HK-2 (cell line): ENCODE measurements around the gene INPP5A.
"Not testable (repeated sequence)": the region's sequence is repeated elsewhere in the genome, so short reads cannot be mapped to it uniquely, and the experiment has no call there.

Source experiments
- DNase-seq: peaks from one replicate; pipeline ENCODE4 v3.0.0-alpha.2; 2018; ENCODE audit not compliant: unreplicated experiment

The INPP5A gene

DNA sequence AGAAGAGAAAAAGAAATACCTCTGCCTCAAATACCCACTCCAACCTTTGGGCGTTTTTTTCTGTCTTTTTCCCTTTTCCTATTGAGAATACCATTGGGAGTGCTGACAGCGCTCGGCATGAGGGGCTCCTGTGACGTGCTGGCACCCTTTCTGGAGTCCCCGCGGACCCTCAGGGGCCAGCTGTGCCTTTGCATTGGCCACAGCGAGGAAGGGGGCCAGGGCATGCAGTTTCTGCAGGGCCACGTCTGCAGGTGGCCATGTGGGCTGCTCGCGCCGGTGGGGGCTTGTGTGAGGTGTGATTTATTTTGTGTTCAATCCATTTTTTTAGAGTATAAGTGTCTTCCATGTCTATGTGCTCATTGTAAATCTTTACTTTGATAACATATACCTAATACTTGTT lies 57.4 kb downstream of the INPP5A start:
- no peak for DNase-seq

DNA sequence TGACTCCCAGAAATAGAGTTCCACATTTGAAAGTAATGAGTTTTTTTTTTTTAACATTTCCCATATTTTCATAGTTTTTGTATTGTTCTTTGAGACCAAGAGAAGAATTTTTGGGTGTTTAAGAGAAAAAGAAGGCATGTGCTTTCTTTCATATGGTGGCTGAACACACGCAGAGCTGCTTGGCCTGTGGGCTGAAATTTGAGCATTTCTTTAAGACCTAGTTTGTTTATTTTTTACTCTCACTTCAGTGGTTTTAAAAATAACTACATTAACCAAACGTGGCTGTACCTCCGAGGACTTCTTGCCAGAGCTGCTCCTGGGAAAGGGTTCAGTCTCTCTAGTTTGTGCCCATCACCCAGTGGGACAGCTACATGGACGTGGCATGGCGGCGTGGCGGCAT lies 58.3 kb downstream of the INPP5A start:
- DNase-seq = no peak

DNA sequence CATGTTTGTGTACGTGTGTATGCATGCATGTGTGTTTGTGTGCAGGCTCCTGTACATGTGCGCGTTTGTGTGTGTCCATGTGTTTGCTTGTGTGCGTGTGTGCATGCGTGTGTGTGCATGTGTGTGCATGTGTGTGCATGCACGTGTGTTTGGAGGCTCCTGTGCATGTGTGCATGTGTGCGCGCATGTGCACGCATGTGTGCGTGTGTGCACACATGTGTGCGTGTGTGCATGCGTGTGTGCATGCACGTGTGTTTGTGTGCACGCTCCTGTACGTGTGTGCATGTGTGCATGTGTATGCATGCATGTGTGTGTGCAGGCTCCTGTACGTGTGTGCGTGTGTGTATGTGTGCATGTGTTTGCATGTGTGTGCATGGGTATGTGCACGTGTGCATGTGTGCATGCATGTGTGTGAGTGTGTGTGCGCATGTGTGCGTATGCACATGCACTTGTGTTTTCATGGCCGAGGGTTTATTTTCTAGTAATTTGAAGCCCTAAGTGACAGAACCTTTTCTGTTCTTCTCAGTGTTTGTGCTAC lies 59.2 kb downstream of the INPP5A start:
- DNase-seq = no peak

DNA sequence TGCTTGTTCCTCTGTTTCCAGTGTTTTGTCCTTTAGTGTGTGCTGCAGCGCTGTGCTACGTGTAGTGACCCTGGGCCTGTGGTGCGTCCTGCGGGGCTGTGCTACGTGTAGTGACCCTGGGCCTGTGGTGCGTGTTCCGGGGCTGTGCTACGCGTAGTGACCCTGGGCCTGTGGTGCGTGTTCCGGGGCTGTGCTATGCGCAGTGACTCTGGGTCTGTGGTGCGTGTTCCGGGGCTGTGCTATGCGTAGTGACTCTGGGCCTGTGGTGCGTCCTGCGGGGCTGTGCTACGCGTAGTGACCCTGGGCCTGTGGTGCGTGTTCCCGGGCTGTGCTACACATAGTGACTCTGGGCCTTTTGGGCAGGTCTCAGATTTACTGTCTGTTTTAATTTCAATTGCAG lies 60.1 kb downstream of the INPP5A start:
- no peak for DNase-seq

DNA sequence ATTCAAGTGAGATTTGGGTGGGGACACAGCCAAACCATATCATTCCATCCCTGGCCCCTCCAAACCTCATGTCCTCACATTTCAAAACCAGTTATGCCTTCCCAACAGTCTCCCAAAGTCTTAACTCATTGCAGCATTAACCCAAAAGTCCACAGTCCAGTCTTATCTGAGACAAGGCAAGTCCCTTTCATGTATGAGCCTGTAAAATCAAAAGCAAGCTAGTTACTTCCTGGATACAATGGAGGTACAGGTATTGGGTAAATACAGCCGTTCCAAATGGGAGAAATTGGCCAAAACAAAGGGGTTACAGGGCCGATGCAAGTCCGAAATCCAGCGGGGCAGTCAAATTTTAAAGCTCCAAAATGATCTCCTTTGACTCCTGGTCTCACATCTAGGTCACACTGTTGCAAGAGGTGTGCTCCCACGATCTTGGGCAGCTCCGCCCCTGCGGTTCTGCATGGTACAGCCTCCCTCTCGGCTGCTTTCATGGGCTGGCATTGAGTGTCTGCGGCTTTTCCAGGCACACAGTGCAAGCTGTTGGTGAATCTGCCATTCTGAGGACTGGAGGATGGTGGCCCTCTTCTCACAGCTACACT lies 61.5 kb downstream of the INPP5A start:
- DNase-seq = not testable (repeated sequence)

DNA sequence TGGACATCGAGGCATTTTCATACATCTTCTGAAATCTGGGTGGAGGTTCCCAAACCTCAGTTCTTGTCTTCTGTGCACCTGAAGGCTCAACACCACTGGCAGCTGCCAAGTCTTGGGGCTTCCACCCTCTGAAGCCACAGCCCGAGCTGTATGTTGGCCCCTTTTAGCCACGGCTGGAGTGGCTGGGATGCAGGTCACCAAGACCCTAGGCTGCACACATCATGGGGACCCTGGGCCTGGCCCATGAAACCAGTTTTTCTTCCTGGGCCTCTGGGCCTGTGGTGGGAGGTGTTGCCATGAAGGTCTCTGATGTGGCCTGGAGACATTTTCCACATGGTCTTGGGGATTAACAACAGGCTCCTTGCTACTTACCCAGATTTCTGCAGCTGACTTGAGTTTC lies 62.1 kb downstream of the INPP5A start:
- DNase-seq = no peak

DNA sequence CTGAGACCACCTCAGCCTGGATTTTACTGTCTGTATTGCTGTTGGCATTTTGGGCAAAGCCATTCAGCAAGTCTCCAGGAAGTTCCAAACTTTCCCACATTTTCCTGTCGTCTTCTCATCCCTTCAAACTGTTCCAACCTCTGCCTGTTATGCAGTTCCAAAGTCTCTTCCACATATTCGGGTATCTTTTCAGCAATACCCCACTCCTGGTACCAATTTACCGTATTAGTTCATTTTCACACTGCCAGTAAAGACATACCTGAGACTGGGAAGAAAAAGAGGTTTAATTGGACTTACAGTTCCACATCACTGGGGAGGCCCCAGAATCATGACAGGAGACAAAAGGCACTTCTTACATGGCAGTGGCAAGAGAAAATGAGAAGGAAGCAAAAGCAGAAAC lies 62.8 kb downstream of the INPP5A start:
- no peak for DNase-seq

DNA sequence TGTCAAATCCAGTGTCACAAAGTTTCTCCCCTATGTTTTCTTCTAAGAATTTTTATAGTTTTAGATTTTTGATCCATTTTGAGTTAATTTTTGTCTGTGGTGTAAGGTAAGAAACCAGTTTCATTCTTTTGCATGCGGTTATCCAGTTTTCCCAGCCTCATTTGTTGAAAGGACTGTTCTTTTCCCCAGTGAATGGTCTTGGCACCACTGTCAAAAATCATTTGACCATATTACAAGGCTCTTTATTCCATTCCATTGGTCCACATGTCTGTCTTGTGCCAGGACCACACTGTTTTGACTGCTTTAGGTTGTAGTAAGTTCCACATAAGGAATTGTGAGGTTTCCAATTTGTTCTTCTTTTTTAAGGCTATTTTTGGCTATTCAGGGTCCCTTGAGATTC lies 64.0 kb downstream of the INPP5A start:
- no peak for DNase-seq

DNA sequence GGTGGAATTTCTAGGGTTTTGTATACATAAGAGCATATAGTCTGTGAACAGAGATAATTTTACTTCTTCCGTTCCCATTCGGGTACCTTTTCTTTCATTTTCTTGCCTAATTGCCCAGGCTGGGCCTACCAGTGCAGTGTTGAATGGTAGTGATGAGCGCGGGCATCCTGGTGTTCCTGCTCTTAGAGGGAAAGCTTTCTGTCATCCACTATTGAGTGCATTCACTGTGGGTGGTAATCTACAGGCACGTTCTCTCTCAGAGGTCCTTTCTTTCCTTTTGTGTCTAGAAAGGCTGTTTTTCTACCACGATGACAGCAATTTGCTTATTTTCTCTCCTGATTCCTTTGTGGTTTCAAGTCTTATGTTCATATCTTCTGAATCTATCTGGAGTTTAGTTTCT lies 65.0 kb downstream of the INPP5A start:
- no peak for DNase-seq

DNA sequence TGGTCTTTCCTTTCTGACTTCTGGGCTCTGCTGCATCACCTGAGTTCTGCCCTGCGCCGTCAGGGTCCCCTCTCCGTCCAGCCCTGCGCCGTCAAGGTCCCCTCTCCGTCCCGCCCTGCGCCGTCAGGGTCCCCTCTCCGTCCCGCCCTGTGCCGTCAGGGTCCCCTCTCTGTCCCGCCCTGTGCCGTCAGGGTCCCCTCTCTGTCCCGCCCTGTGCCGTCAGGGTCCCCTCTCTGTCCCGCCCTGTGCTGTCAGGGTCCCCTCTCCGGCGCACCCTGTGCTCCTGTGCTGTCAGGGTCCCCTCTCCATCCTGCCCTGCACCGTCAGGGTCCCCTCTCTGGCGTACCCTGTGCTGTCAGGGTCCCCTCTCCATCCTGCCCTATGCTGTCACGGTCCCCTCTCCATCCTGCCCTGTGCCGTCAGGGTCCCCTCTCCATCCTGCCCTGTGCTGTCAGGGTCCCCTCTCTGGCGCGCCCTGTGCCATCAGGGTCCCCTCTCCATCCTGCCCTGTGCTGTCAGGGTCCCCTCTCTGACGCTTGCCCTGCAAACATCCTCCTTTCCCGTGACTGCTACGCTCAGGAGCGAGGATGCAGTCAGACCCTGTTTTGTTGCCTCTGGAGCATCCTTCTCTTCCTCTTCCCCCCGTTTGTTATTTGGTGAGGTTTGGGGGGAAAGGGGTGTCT lies 66.4 kb downstream of the INPP5A start:
- no peak for DNase-seq

DNA sequence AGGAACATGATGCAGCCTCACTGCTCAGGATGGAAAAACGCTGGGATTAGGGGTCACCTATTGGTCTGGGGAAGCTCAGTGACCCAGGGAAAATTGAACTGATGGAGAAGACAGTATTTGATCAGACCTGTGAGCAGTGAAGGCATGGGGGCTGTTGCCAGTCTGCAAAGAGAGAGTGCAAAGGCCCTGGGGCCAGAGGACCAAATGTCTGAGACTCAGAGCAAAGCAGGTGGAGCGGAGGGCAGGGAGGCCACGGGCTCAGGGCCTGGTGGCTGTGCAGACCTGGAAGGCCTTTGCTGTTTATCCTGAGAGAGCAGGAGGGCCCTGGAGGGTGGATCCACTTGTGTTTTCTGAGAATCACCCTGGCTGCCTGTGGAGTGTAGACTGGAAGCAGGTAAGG lies 67.1 kb downstream of the INPP5A start:
- DNase-seq = no peak

DNA sequence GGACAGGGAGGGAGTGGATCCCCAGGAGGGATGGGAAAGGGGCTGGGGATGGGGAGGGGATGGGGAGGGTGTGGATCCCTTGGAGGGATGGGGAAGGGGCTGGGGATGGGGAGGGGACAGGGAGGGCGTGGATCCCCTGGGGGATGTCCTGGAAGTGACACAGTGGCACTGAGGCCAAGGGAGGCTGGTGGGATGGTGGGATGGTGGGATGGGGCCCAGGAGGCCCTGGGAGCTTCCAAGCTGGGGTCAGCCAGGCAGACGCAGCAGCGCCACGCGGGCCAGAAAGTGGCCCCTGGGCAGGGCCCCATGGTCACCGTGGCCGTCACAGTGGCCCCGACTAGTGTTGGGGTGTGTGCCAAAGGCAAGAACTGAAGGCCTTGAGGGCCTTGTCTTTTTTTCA lies 67.8 kb downstream of the INPP5A start:
- DNase-seq = no peak

DNA sequence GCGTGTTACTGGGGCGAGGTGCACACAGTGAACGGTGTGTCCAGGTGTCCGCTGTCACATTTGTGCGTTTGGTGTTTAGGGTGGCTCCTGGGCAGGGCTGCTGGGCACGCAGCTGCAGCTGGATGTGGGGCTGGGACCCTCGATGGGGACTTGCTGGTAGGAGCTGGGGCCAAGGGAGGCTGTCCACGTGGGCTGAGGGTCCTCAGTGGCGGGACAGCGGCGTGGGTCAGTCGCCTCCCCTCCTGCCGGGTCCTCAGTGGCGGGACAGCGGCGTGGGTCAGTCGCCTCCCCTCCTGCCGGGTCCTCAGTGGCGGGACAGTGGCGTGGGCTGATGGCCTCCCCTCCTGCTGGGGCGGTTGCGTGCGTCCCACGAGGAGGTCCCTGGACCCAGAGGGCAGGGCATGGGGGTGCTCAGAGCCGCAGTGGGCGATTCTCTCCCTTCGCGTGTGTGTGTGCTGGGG lies 68.5 kb downstream of the INPP5A start:
- no peak for DNase-seq

DNA sequence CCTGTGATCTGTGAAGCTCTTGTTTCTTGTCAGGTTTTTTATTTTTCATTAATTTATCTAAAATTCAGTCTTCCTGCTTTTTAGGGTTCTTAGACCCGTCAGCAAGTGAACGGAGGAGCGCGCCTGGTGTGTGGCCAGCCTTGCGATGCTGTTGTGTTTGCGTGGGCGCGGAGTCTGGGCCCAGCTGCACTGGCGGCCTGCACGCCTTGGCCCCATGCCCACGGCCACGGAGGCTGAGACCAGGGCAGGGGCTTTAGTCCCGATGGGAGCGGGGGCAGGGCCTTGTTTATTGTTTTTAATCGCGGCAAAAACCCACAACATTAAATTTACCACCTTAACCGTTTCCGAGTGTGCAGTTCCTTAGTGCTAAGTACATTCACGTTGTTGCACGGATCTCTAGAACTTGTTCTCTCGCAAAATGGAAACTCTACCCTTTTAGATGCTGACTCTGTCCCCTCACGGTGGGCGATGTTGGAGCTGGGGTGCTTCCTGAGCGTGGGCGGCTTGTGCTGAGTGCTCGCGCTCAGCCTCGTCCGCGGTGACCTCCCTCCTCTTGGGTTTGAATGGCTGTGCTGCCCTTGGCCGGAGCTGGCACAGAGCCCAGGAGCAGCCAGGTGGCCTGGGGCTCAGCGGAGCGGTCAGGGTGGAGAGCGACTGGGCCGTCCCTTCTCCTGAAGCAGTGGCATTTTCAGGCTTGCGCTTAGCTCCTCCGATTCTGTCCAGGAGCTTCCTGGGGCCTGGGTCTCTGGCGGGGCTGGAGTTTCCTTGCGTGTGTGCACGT lies 69.1 kb downstream of the INPP5A start:
- no peak for DNase-seq

DNA sequence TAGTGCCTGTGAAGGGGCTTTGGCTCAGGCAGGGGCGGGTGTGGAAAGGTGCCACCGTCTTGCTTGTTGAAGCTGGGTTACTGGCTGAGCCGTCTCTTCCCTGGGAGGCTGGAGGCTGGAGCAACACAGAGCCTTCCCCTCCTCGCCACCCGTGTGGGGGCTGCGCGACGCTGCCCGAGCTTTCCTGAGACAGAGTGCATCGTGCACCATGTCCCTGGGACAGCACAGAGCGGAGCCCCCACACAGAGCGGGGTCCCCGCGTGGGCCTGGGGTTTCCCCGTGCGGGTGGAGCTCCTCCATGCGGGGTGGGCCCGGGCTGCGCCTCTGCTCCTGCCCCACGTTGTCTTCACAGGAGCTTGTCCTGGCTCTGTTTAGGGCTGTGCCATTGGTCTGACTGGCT lies 69.9 kb downstream of the INPP5A start:
- no peak for DNase-seq

DNA sequence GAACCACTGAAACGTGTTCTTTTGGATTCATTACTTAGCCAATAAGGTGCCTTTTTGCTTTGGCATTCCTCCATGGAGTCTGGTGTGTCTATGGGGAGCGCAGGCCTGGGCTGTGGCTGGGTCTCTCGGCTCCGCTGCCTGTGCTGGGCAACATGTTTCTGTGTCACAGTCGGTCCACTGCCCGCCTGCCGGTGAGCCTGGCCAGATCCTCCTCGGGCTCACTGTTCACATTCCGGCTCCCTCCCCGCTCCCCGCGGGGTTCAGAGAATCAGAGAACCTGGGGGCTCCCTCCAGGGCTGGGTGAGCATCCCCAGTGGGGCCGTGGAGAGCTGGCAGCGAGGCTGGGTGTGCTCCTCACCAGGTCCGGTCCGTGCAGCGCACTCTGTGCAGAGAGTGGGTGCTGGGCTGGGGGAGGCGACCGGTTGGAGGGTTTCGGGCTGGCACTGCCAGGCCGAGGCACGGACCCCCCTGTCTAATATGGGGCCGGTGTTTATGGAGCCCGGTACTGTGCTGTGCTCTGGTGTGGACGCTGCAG lies 70.4 kb downstream of the INPP5A start:
- no peak for DNase-seq

DNA sequence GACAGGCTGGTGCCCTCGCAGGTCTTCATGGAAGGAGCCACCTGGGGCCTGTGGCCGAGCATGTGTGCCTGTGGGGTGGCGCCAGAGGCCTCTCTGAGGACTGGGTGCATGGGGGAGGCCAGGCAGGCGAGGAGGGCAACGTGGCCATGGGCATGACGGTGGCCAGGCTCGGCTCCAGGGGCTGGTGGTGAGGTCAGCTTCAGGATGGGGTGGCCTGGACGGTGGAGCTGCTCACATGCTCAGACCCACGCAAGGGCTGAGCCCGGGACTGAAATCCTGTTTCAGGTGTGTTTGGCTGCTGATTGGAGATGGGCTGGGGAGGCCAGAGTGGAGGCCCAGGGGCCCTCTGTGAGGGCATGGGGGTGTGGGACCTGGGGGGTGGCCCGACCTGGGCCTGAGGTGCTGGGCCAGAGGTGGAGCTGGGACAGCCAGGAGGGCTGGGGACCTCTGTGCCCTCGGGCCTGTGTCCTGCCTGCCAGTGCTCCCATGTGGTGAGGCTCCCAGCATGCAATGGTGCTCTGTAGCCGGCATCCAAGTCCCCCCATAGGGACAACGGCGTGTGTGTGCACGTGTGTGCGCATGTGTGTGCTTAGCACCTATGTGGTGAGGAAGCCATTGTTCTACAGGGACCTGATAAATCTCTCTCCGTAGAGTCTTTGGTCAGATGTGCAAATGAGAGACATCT lies 71.1 kb downstream of the INPP5A start:
- DNase-seq = no peak

DNA sequence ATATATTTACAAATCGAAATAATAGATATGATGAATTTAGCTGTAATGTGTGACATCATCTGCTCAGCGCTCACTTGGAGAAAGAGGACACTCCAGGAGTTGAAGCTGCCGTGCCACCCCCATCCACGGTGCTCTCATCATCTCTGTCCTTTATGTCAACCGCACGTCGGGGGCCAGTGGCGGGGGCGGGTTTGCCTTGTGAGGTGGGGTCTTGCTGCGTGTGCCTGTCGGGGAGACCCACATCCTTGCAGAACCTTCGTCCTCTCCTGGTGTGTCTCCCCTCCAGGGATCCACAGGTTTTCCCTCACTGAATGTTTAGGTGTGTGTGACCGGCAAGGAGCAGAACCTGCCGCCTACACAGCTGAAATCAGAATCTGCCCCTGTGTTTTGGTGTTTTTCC lies 71.6 kb downstream of the INPP5A start:
- no peak for DNase-seq

DNA sequence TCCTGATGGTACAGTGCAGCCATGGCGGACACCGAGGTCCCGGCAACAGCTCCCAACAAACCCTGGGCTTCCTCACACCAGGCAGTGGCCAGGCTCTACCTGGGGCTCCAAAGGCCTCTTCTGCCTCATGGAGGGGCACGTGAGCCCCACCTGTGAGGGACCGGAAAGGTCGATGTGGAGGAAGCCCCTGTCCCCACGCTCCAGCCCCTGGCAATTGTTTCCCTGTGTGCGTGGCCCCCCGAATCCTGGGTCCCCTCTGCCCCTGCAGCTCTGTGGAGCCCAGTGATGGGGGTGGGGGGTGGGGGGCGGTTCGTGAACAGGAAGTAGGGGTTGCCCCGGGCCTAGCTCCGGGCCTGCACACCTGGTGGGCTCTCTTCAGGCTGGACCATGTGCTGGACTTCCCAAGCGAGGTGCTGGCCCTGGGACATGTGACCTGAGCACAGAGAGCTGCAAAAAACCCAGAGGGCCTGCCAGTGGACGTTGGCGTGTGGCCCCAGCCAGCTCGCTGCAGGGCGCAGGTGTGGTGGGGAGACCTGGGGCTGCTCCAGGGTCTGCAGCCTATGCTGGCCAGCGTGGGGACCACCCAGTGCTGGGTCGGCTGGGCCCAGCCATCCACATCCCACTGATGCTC lies 72.6 kb downstream of the INPP5A start:
- DNase-seq = no peak

DNA sequence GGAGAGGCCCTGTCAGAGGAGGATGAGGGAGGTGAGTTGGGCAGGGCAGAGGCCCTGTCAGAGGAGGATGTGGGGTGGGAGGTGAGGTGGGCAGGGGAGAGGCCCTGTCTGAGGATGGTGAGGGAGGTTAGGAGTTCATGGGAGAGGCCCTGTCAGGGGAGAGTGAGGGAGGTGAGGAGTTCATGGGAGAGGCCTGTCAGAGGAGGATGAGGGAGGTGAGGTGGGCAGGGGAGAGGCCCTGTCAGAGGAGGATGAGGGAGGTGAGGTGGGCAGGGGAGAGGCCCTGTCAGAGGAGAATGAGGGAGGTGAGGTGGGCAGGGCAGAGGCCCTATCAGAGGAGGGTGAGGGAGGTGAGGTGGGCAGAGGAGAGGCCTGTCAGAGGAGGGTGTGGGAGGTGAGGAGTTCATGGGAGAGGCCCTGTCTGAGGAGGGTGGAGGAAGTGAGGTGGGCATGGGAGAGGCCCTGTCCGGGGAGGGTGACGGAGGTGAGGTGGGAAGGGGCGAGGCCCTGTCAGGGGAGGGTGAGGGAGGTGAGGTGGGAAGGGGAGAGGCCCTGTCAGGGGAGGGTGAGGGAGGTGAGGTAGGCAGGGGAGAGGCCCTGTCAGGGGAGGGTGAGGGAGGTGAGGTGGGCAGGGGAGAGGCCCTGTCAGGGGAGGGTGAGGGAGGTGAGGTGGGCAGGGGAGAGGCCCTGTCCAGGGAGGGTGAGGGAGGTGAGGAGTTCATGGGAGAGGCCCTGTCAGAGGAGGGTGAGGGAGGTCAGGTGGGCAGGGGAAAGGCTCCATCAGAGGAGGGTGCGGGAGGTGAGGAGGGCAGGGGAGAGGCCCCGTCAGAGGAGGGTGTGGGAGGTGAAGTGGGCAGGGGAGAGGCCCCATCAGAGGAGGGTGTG lies 73.7 kb downstream of the INPP5A start:
- no peak for DNase-seq

DNA sequence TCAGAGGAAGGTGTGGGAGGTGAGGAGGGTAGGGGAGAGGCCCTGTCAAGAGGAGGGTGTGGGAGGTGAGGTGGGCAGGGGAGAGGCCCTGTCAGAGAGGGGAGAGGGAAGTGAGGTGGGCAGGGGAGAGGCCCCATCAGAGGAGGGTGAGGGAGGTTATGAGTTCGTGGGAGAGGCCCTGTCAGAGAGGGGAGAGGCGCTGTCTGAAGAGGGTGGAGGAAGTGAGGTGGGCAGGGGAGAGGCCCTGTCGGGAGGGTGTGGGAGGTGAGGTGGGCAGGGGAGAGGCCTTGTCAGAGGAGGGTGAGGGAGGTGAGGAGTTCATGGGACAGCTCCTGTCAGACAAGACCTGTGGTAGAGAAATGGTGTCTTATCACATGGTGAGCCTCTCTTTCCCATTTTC lies 74.4 kb downstream of the INPP5A start:
- DNase-seq = no peak
